IMR-90 (cell line): Measurements from ENCODE around the gene CYB561D2.

Experiments
- BHLHE40 ChIP-seq: fragments of 150-350 bp; IDR thresholded peaks from 2 replicates; pipeline ENCODE4 v1.6.1; 2016; ENCODE audit warnings: mild to moderate bottlenecking, low read depth, low read length
- CEBPB ChIP-seq: IDR thresholded peaks from 2 replicates; pipeline ENCODE4 v1.6.1; 2012; ENCODE audit warnings: low read depth, low read length, improper control_type of control experiment
- CHD1 ChIP-seq: IDR thresholded peaks from 2 replicates; pipeline ENCODE4 v1.6.1; 2012; ENCODE audit warnings: low read depth, low read length, improper control_type of control experiment
- CTCF ChIP-seq: conservative IDR thresholded peaks from 2 replicates; pipeline ENCODE4 v1.5.1; 2012; ENCODE audit warnings: mild to moderate bottlenecking, low read depth, low read length, improper control_type of control experiment
- ELK1 ChIP-seq: fragments of 150-350 bp; IDR thresholded peaks from 2 replicates; pipeline ENCODE4 v1.6.1; 2016; ENCODE audit warnings: low read depth, mild to moderate bottlenecking, low read length, moderate library complexity, borderline replicate concordance
- FOS ChIP-seq: fragments of 150-350 bp; IDR thresholded peaks from 2 replicates; pipeline ENCODE4 v1.6.1; 2016; ENCODE audit warnings: low read depth, low read length
- MAZ ChIP-seq: IDR thresholded peaks from 2 replicates; pipeline ENCODE4 v1.6.1; 2012; ENCODE audit warnings: low read depth, mild to moderate bottlenecking, low read length, improper control_type of control experiment, moderate library complexity, borderline replicate concordance
- MXI1 ChIP-seq: IDR thresholded peaks from 2 replicates; pipeline ENCODE4 v1.6.1; 2012; ENCODE audit warnings: low read depth, mild to moderate bottlenecking, low read length, moderate library complexity, borderline replicate concordance
- POLR2A ChIP-seq: IDR thresholded peaks from 2 replicates; pipeline ENCODE4 v1.6.1; 2012; ENCODE audit warnings: mild to moderate bottlenecking, low read depth, low read length
- RAD21 ChIP-seq: IDR thresholded peaks from 2 replicates; pipeline ENCODE4 v1.6.1; 2012; ENCODE audit warnings: low read length, improper control_type of control experiment
- RCOR1 ChIP-seq: IDR thresholded peaks from 2 replicates; pipeline ENCODE4 v1.6.1; 2012; ENCODE audit warnings: mild to moderate bottlenecking, low read length, improper control_type of control experiment; ENCODE audit not compliant: insufficient replicate concordance
- RFX5 ChIP-seq: IDR thresholded peaks from 2 replicates; pipeline ENCODE4 v1.8.0; 2012; ENCODE audit warnings: low read depth, mild to moderate bottlenecking, low read length, moderate library complexity
- USF2 ChIP-seq: fragments of 150-350 bp; IDR thresholded peaks from 2 replicates; pipeline ENCODE4 v1.6.1; 2017; ENCODE audit warnings: mild to moderate bottlenecking, antibody characterized with exemption, low read length, low read depth

DNA sequence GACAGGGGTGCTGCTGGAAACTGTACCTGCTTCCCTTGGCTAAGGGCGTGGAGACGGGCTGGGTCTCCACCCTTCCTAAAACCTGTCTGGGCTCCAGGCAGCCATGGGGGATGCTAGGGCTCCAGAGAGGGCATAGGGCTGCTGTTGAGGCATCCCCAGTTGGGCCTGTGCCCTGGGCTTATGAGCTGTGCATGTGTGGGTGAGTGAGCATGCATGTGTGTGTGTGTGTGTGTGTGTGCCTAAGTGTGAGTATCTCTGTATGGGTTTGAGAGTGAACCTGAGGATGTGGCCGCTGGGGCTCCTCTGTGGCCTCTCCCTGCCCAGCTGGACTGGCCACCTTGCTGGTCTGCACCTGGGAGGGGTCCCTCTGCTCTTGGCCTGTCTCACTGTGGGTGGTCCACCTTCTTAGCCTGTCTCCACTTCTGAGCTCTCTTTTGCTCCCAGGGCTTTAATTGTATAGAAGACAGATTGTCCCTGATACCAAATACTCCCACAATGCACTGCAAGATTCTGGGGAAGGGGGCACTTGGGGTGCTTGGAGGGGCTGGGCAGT is 20.5 kb downstream of the CYB561D2 start:
- TF ChIP-seq CTCF (no peak), RAD21 (no peak), POLR2A (no peak), CEBPB (no peak), USF2 (no peak), RCOR1 (no peak), CHD1 (no peak), BHLHE40 (no peak), ELK1 (no peak), MAZ (no peak), FOS (no peak), RFX5 (no peak), MXI1 (no peak)
